Hematopoietic multipotent progenitor cell treated with erythropoietin and hydrocortisone succinate and interleukin-3 and kit ligand, for 4 days (in vitro differentiated cells): Measurements from ENCODE around the gene GCN1.

Source experiments
- DNase-seq: peaks from one replicate; pipeline ENCODE4 v3.0.0-alpha.2; 2015

The GCN1 gene

GRCh38 chr12:120140603-120141002, 53.9 kb downstream of the GCN1 start:
- no peak for DNase-seq

- no peak for DNase-seq
Observed at GRCh38 chr12:120139958-120140357, 54.6 kb downstream of the GCN1 start.

GRCh38 chr12:120138366-120138765, 56.1 kb downstream of the GCN1 start:
- no peak for DNase-seq

- no peak for DNase-seq
Observed at GRCh38 chr12:120137833-120138232, 56.7 kb downstream of the GCN1 start.

GRCh38 chr12:120136093-120136770, 58.3 kb downstream of the GCN1 start:
- DNase-seq = no peak

GRCh38 chr12:120134307-120134980, 60.1 kb downstream of the GCN1 start:
- DNase-seq = no peak

- DNase-seq = no peak
Observed at GRCh38 chr12:120132863-120133385, 61.6 kb downstream of the GCN1 start.

- DNase-seq = no peak
Observed at GRCh38 chr12:120132054-120132836, 62.3 kb downstream of the GCN1 start.

- no peak for DNase-seq
Observed at GRCh38 chr12:120131116-120131515, 63.4 kb downstream of the GCN1 start.

GRCh38 chr12:120130011-120130410, 64.5 kb downstream of the GCN1 start:
- no peak for DNase-seq

GRCh38 chr12:120126635-120127005, 67.9 kb downstream of the GCN1 start:
- DNase-seq = peak; percentile 70

- no peak for DNase-seq
Observed at GRCh38 chr12:120125792-120126634, 68.5 kb downstream of the GCN1 start.

- no peak for DNase-seq
Observed at GRCh38 chr12:120125029-120125428, 69.5 kb downstream of the GCN1 start.

GRCh38 chr12:120121766-120122293, 72.7 kb downstream of the GCN1 start:
- no peak for DNase-seq

GRCh38 chr12:120121343-120121742, 73.2 kb downstream of the GCN1 start:
- no peak for DNase-seq

GRCh38 chr12:120119271-120119973, 75.1 kb downstream of the GCN1 start:
- no peak for DNase-seq

GRCh38 chr12:120118321-120119061, 76.0 kb downstream of the GCN1 start:
- no peak for DNase-seq

- DNase-seq = no peak
Observed at GRCh38 chr12:120117961-120118320, 76.6 kb downstream of the GCN1 start.

GRCh38 chr12:120116792-120117651, 77.5 kb downstream of the GCN1 start:
- peak; percentile 98 for DNase-seq

GRCh38 chr12:120116441-120116791, 78.1 kb downstream of the GCN1 start, which contains the start of gene RAB35:
RAB35 (minus strand) TSS chr12:120116753; CDS start chr12:120116650, 103 bp downstream.
- DNase-seq = no peak
